ENCODE data around the gene PRLR. TPM values are rescaled to one million over a fixed set of nuclear protein-coding genes. Genes with fewer than 3 reads are reported as not detected.

Gene PRLR
- total and polyA plus RNA-seq, 2 of the 8 experiments (the other 6 are each of a cell fraction or from before 2014, with no cell fraction given), result 0.53 to 2.5 TPM

DNA sequence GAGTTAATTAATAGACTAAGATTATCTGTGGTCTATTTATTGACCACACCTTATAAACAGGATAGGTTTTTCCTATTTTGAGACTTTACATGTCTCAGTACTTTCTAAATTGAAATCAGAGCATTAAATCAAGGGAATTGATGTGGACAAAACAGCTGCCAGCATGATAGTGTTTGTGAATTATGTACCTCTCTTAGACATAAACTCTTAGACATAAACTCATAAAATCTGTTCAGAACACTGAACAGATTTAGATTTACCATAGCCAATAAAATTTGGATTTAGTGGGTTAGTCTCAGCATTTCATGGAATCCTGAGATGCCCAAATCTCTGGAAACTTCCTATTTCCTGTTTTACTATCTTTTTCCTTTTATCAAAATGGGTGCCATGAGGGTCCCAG, 171.0 kb downstream of the PRLR start (continued):
- TF ChIP-seq SP4 (IDR thresholded peaks at IDR 0.05; ENCODE audit: low read length) (no peak), ZNF274 (IDR thresholded peaks at IDR 0.05; ENCODE audit: borderline replicate concordance, extremely low read depth, low read length) (no peak), ASH2L (IDR thresholded peaks at IDR 0.05; ENCODE audit: low read length) (no peak), POLR2A (IDR thresholded peaks at IDR 0.05; ENCODE audit: control extremely low read depth in 1 of 2, low read depth in 2 of 2, low read length in 2 of 2) (no peak), MAX (IDR thresholded peaks at IDR 0.05) (no peak), CREB1 (IDR thresholded peaks at IDR 0.05) (no peak), JUND (IDR thresholded peaks at IDR 0.05; ENCODE audit: low read length) (no peak), CTBP2 (IDR thresholded peaks at IDR 0.05; ENCODE audit: borderline replicate concordance, insufficient read depth, insufficient read length, low read length) (no peak), BACH1 (IDR thresholded peaks at IDR 0.05; ENCODE audit: low read length) (no peak)
